Liver (tissue), 9 donors: ENCODE results near the gene IRS4. TPM values are rescaled to one million over a fixed set of nuclear protein-coding genes. Genes with fewer than 3 reads are reported as not detected.

Source experiments
- DNase-seq: peaks from one replicate; pipeline ENCODE4 v3.0.0-alpha.2; 2017; ENCODE audit warnings: low spot score
- H3K27ac ChIP-seq, 2 donors: one replicate each; pipeline ENCODE4 v1.7.0; 2013; ENCODE audit warnings: inconsistent platforms in 2 of 2, low read length in 2 of 2, control low read depth in 1 of 2, low read depth in 1 of 2, mild to moderate bottlenecking in 1 of 2
- H3K27me3 ChIP-seq, 4 donors: one replicate each; pipeline versions ENCODE4 v1.6.1 to v1.7.0; 2013; ENCODE audit warnings: low read length in 3 of 4, inconsistent platforms in 1 of 4, mild to moderate bottlenecking in 1 of 4, moderate library complexity in 1 of 4; ENCODE audit not compliant: control insufficient read depth in 4 of 4, insufficient read depth in 4 of 4
- H3K36me3 ChIP-seq, 4 donors: one replicate each; pipeline versions ENCODE4 v1.6.1 to v1.7.0; 2013; ENCODE audit warnings: low read length in 3 of 4, mild to moderate bottlenecking in 3 of 4, low read depth in 1 of 4, moderate library complexity in 1 of 4; ENCODE audit not compliant: control insufficient read depth in 4 of 4, insufficient read depth in 3 of 4
- H3K4me1 ChIP-seq, 4 donors: one replicate each; pipeline versions ENCODE4 v1.6.1 to v1.7.0; 2013; ENCODE audit warnings: low read length in 3 of 4, mild to moderate bottlenecking in 3 of 4, moderate library complexity in 1 of 4; ENCODE audit not compliant: control insufficient read depth in 4 of 4, insufficient read depth in 4 of 4
- H3K4me3 ChIP-seq, 3 donors: one replicate each; pipeline versions ENCODE4 v1.6.1 to v1.7.0; 2013; ENCODE audit warnings: low read length in 3 of 3, control low read depth in 1 of 3, low read depth in 1 of 3, mild to moderate bottlenecking in 1 of 3
- H3K9ac ChIP-seq, 2 donors: one replicate each; pipeline ENCODE4 v1.7.0; 2013; ENCODE audit warnings: low read length in 2 of 2, mild to moderate bottlenecking in 2 of 2, moderate library complexity in 2 of 2, control low read depth in 1 of 2, low read depth in 1 of 2
- H3K9me3 ChIP-seq, 4 donors: one replicate each; pipeline versions ENCODE4 v1.6.1 to v1.7.0; 2013; ENCODE audit warnings: low read length in 3 of 4; ENCODE audit not compliant: control insufficient read depth in 4 of 4
- ATF3 ChIP-seq: IDR thresholded peaks from 2 replicates; pipeline ENCODE4 v1.6.1; 2016; ENCODE audit warnings: antibody characterized with exemption
- EGR1 ChIP-seq, 2 donors: IDR thresholded peaks; 2 replicates each; pipeline ENCODE4 v1.6.1; 2016 to 2018; ENCODE audit warnings: antibody characterized with exemption in 2 of 2, low read depth in 2 of 2
- FOXA1 ChIP-seq: IDR thresholded peaks from 2 replicates; pipeline ENCODE4 v1.6.1; 2016; ENCODE audit warnings: antibody characterized with exemption
- FOXA2 ChIP-seq: IDR thresholded peaks from 2 replicates; pipeline ENCODE4 v1.6.1; 2016; ENCODE audit warnings: antibody characterized with exemption
- GABPA ChIP-seq, 2 donors: IDR thresholded peaks in 1 of 2; conservative IDR thresholded peaks in 1 of 2; 2 replicates each; pipeline ENCODE4 v1.6.1; 2016; ENCODE audit warnings: antibody characterized with exemption in 2 of 2, mild to moderate bottlenecking in 1 of 2, moderate library complexity in 1 of 2
- HNF4A ChIP-seq, 2 donors: conservative IDR thresholded peaks; 2 replicates each; pipeline ENCODE4 v1.6.1; 2016; ENCODE audit warnings: antibody characterized with exemption in 2 of 2, mild to moderate bottlenecking in 2 of 2
- HNF4G ChIP-seq: IDR thresholded peaks from 2 replicates; pipeline ENCODE4 v1.6.1; 2016; ENCODE audit warnings: antibody characterized with exemption
- JUND ChIP-seq, 2 donors: IDR thresholded peaks; 2 replicates each; pipeline ENCODE4 v1.6.1; 2016; ENCODE audit warnings: antibody characterized with exemption in 2 of 2
- NR2F2 ChIP-seq: IDR thresholded peaks from 2 replicates; pipeline ENCODE4 v1.6.1; 2016; ENCODE audit warnings: antibody characterized with exemption
- RAD21 ChIP-seq, 2 donors: IDR thresholded peaks; 2 replicates each; pipeline ENCODE4 v1.6.1; 2016; ENCODE audit warnings: antibody characterized with exemption in 2 of 2, mild to moderate bottlenecking in 2 of 2
- RXRA ChIP-seq, 2 donors: IDR thresholded peaks; 2 replicates each; pipeline ENCODE4 v1.6.1; 2017 to 2018; ENCODE audit warnings: antibody characterized with exemption in 2 of 2, mild to moderate bottlenecking in 1 of 2
- SP1 ChIP-seq: IDR thresholded peaks from 2 replicates; pipeline ENCODE4 v1.6.1; 2018; ENCODE audit warnings: antibody characterized with exemption, mild to moderate bottlenecking
- TAF1 ChIP-seq: conservative IDR thresholded peaks from 2 replicates; pipeline ENCODE4 v1.6.1; 2016; ENCODE audit warnings: antibody characterized with exemption, mild to moderate bottlenecking
- YY1 ChIP-seq: IDR thresholded peaks from 2 replicates; pipeline ENCODE4 v1.6.1; 2016; ENCODE audit warnings: antibody characterized with exemption, mild to moderate bottlenecking
- WGBS: extraction: QIAGEN DNeasy Blood & Tissue Kit; methylation state at CpG from one replicate; pipeline ENCODE4 v1.1.7; 2013; 5-methylcytosine and 5-hydroxymethylcytosine counted together
- polyA plus RNA-seq, 2 donors: library from polyadenylated mRNA; stranded (reverse) in 1 of 2; unstranded in 1 of 2; fragments of 200-250 nt in 1 of 2; fragments of >200 nt in 1 of 2; fragmentation: Nextera tagmentation in 1 of 2; extraction: Ambion mirVana in 1 of 2; gene quantifications; one replicate each; pipeline versions ENCODE4 v1.2.1 to v1.2.3, GENCODE V29; 2013 to 2015
- total RNA-seq, 2 donors: library from RNA; depleted of rRNA; stranded (reverse); fragments of >200 nt; gene quantifications; one replicate each; pipeline ENCODE4 v1.2.3, GENCODE V29; 2014
- TF ChIP-seq, protein P1 (sequence below): fragments of 150-350 bp; IDR thresholded peaks from 2 replicates; pipeline ENCODE4 v1.5.1; 2017; ENCODE audit warnings: improper control_type of control experiment, low read depth, low read length; ENCODE audit not compliant: missing input control
- TF ChIP-seq, protein P2 (sequence below): IDR thresholded peaks from 2 replicates; pipeline ENCODE4 v1.6.1; 2016; ENCODE audit warnings: antibody characterized with exemption
- TF ChIP-seq, protein P3 (sequence below): IDR thresholded peaks from 2 replicates; pipeline ENCODE4 v1.6.1; 2016; ENCODE audit warnings: antibody characterized with exemption
- TF ChIP-seq, protein P4 (sequence below): IDR thresholded peaks from 2 replicates; pipeline ENCODE4 v1.6.1; 2016; ENCODE audit warnings: antibody characterized with exemption, mild to moderate bottlenecking
- donor health status: healthy.
- donor health status: healthy.
- donor health status: healthy.
- donor health status: healthy.
- donor health status: healthy.

IRS4 gene
- total and polyA plus RNA-seq, 4 donors, result not detected

- Histone ChIP-seq H3K4me1 (no peaks in the 10 kb centered on the region), H3K36me3 (no peaks in the 10 kb centered on the region), H3K9me3 (no peaks in the 10 kb centered on the region), H3K27me3 (no peaks in the 10 kb centered on the region), H3K27ac (no peak overlapping the region), H3K4me3 (no peak overlapping the region), H3K9ac (no peak overlapping the region)
- DNase-seq, result no peak
- WGBS, result 51% methylated on average over 1 of the region's 1 CpG
- TF ChIP-seq TAF1 (no peak), FOXA1 (no peak)
Measured at GRCh38 chrX:108712886-108713285, 23.5 kb downstream of the IRS4 start.

GRCh38 chrX:108704839-108705238 lies 31.5 kb downstream of the IRS4 start:
- Histone ChIP-seq H3K4me3 (no peak overlapping the region), H3K9ac (no peak overlapping the region), H3K36me3 (no peaks in the 10 kb centered on the region), H3K4me1 (no peaks in the 10 kb centered on the region), H3K9me3 (no peaks in the 10 kb centered on the region), H3K27me3 (no peaks in the 10 kb centered on the region), H3K27ac (no peak overlapping the region)
- 81% methylated on average over 2 of the region's 2 CpGs for WGBS
- TF ChIP-seq, protein P1, sequence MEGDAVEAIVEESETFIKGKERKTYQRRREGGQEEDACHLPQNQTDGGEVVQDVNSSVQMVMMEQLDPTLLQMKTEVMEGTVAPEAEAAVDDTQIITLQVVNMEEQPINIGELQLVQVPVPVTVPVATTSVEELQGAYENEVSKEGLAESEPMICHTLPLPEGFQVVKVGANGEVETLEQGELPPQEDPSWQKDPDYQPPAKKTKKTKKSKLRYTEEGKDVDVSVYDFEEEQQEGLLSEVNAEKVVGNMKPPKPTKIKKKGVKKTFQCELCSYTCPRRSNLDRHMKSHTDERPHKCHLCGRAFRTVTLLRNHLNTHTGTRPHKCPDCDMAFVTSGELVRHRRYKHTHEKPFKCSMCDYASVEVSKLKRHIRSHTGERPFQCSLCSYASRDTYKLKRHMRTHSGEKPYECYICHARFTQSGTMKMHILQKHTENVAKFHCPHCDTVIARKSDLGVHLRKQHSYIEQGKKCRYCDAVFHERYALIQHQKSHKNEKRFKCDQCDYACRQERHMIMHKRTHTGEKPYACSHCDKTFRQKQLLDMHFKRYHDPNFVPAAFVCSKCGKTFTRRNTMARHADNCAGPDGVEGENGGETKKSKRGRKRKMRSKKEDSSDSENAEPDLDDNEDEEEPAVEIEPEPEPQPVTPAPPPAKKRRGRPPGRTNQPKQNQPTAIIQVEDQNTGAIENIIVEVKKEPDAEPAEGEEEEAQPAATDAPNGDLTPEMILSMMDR, result no peak
- TF ChIP-seq YY1 (no peak), RXRA (IDR thresholded peaks at IDR 0.05) (no peak), TAF1 (no peak), JUND (IDR thresholded peaks at IDR 0.05) (no peak), RAD21 (IDR thresholded peaks at IDR 0.05) (no peak), ATF3 (no peak), FOXA2 (no peak), SP1 (no peak), NR2F2 (no peak), EGR1 (IDR thresholded peaks at IDR 0.05; ENCODE audit: low read depth in 2 of 2) (no peak), FOXA1 (no peak), GABPA (IDR thresholded peaks at IDR 0.05 in 1 of 2, conservative IDR thresholded peaks at IDR 0.05 in 1 of 2) (no peak), HNF4G (no peak), HNF4A (conservative IDR thresholded peaks at IDR 0.05) (no peak)
- TF ChIP-seq, protein P2, sequence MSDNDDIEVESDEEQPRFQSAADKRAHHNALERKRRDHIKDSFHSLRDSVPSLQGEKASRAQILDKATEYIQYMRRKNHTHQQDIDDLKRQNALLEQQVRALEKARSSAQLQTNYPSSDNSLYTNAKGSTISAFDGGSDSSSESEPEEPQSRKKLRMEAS, result no peak
- TF ChIP-seq, protein P3, sequence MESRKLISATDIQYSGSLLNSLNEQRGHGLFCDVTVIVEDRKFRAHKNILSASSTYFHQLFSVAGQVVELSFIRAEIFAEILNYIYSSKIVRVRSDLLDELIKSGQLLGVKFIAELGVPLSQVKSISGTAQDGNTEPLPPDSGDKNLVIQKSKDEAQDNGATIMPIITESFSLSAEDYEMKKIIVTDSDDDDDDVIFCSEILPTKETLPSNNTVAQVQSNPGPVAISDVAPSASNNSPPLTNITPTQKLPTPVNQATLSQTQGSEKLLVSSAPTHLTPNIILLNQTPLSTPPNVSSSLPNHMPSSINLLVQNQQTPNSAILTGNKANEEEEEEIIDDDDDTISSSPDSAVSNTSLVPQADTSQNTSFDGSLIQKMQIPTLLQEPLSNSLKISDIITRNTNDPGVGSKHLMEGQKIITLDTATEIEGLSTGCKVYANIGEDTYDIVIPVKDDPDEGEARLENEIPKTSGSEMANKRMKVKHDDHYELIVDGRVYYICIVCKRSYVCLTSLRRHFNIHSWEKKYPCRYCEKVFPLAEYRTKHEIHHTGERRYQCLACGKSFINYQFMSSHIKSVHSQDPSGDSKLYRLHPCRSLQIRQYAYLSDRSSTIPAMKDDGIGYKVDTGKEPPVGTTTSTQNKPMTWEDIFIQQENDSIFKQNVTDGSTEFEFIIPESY, result no peak
- TF ChIP-seq, protein P4, sequence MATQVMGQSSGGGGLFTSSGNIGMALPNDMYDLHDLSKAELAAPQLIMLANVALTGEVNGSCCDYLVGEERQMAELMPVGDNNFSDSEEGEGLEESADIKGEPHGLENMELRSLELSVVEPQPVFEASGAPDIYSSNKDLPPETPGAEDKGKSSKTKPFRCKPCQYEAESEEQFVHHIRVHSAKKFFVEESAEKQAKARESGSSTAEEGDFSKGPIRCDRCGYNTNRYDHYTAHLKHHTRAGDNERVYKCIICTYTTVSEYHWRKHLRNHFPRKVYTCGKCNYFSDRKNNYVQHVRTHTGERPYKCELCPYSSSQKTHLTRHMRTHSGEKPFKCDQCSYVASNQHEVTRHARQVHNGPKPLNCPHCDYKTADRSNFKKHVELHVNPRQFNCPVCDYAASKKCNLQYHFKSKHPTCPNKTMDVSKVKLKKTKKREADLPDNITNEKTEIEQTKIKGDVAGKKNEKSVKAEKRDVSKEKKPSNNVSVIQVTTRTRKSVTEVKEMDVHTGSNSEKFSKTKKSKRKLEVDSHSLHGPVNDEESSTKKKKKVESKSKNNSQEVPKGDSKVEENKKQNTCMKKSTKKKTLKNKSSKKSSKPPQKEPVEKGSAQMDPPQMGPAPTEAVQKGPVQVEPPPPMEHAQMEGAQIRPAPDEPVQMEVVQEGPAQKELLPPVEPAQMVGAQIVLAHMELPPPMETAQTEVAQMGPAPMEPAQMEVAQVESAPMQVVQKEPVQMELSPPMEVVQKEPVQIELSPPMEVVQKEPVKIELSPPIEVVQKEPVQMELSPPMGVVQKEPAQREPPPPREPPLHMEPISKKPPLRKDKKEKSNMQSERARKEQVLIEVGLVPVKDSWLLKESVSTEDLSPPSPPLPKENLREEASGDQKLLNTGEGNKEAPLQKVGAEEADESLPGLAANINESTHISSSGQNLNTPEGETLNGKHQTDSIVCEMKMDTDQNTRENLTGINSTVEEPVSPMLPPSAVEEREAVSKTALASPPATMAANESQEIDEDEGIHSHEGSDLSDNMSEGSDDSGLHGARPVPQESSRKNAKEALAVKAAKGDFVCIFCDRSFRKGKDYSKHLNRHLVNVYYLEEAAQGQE, result no peak
- DNase-seq, result no peak
